SK-N-SH treated with all-trans-retinoic acid at 6 μM for 48 hours (cell line): ENCODE measurements around the gene ABCG5.

Experiments used
- ATAC-seq: fragments of 200-7000 bp; cut with Tn5 transposase; 3 replicates; pipeline ENCODE4 v1.9.1; 2020; ENCODE audit warnings: mild to moderate bottlenecking, moderate library complexity
- ARNTL ChIP-seq: fragments of 450-650 bp; formaldehyde crosslinking; IDR thresholded peaks from 2 replicates; pipeline ENCODE4 v1.5.0; 2020; ENCODE audit warnings: low read depth, mild to moderate bottlenecking, moderate library complexity, borderline replicate concordance
- BACH2 ChIP-seq: fragments of 250-450 bp; sonication (Bioruptor Pico); IDR thresholded peaks from 2 replicates; pipeline ENCODE4 v1.9.0; 2021; ENCODE audit warnings: mild to moderate bottlenecking, borderline replicate concordance
- CREB5 ChIP-seq: fragments of 250-450 bp; sonication (Bioruptor Pico); IDR thresholded peaks from 2 replicates; pipeline ENCODE4 v1.5.1; 2020; ENCODE audit warnings: low read depth, mild to moderate bottlenecking, moderate library complexity
- ESRRG ChIP-seq: fragments of 250-450 bp; sonication (Bioruptor Pico); IDR thresholded peaks from 2 replicates; pipeline ENCODE4 v1.6.1; 2021; ENCODE audit warnings: mild to moderate bottlenecking
- GLIS3 ChIP-seq: fragments of 250-450 bp; sonication (Bioruptor Pico); IDR thresholded peaks from 2 replicates; pipeline ENCODE4 v1.5.0; 2020; ENCODE audit warnings: mild to moderate bottlenecking, moderate library complexity
- ISL1 ChIP-seq: fragments of 250-450 bp; sonication (Bioruptor Pico); IDR thresholded peaks from 2 replicates; pipeline ENCODE4 v2.1.2; 2022; ENCODE audit warnings: mild to moderate bottlenecking, moderate library complexity
- PPARA ChIP-seq: fragments of 250-450 bp; sonication (Bioruptor Pico); IDR thresholded peaks from 2 replicates; pipeline ENCODE4 v1.5.0; 2020; ENCODE audit warnings: mild to moderate bottlenecking, borderline replicate concordance
- RARB ChIP-seq: fragments of 250-450 bp; sonication (Bioruptor Pico); IDR thresholded peaks from 2 replicates; pipeline ENCODE4 v1.8.0; 2021; ENCODE audit warnings: mild to moderate bottlenecking, moderate library complexity
- SNAI2 ChIP-seq: fragments of 250-450 bp; sonication (Bioruptor Pico); IDR thresholded peaks from 2 replicates; pipeline ENCODE4 v1.5.0; 2020; ENCODE audit warnings: mild to moderate bottlenecking, moderate library complexity
- TCF4 ChIP-seq: fragments of 250-450 bp; sonication (Bioruptor Pico); IDR thresholded peaks from 2 replicates; pipeline ENCODE4 v1.8.0; 2021; ENCODE audit warnings: mild to moderate bottlenecking, moderate library complexity, borderline replicate concordance
- TOX ChIP-seq: fragments of 250-450 bp; sonication (Bioruptor Pico); IDR thresholded peaks from 2 replicates; pipeline ENCODE4 v1.8.0; 2021; ENCODE audit warnings: mild to moderate bottlenecking, moderate library complexity, borderline replicate concordance
- ZC3H10 ChIP-seq: fragments of 250-450 bp; sonication (Bioruptor Pico); IDR thresholded peaks from 2 replicates; pipeline ENCODE4 v1.5.1; 2021; ENCODE audit warnings: mild to moderate bottlenecking, moderate library complexity
- ZFP30 ChIP-seq: fragments of 450-650 bp; formaldehyde crosslinking; IDR thresholded peaks from 2 replicates; pipeline ENCODE4 v1.5.0; 2022; ENCODE audit warnings: mild to moderate bottlenecking, moderate library complexity
- ZNF565 ChIP-seq: fragments of 450-650 bp; formaldehyde crosslinking; conservative IDR thresholded peaks from 2 replicates; pipeline ENCODE4 v1.5.0; 2020; ENCODE audit warnings: low read depth, mild to moderate bottlenecking, moderate library complexity
- ZNF70 ChIP-seq: fragments of 450-650 bp; formaldehyde crosslinking; IDR thresholded peaks from 2 replicates; pipeline ENCODE4 v1.5.0; 2020; ENCODE audit warnings: mild to moderate bottlenecking, moderate library complexity
- ZNF8 ChIP-seq: fragments of 450-650 bp; formaldehyde crosslinking; IDR thresholded peaks from 2 replicates; pipeline ENCODE4 v1.5.0; 2020; ENCODE audit warnings: mild to moderate bottlenecking, moderate library complexity
- TF ChIP-seq, protein P1 (sequence below): fragments of 250-450 bp; sonication (Bioruptor Pico); IDR thresholded peaks from 2 replicates; pipeline ENCODE4 v1.8.0; 2021; ENCODE audit warnings: low read depth, mild to moderate bottlenecking, moderate library complexity, borderline replicate concordance
- TF ChIP-seq, protein P2 (sequence below): fragments of 250-450 bp; sonication (Bioruptor Pico); IDR thresholded peaks from 2 replicates; pipeline ENCODE4 v1.5.1; 2021; ENCODE audit warnings: mild to moderate bottlenecking, moderate library complexity
- TF ChIP-seq, protein P3 (sequence below): fragments of 250-450 bp; sonication (Bioruptor Pico); IDR thresholded peaks from 2 replicates; pipeline ENCODE4 v1.5.0; 2020; ENCODE audit warnings: mild to moderate bottlenecking, moderate library complexity

Gene ABCG5

DNA sequence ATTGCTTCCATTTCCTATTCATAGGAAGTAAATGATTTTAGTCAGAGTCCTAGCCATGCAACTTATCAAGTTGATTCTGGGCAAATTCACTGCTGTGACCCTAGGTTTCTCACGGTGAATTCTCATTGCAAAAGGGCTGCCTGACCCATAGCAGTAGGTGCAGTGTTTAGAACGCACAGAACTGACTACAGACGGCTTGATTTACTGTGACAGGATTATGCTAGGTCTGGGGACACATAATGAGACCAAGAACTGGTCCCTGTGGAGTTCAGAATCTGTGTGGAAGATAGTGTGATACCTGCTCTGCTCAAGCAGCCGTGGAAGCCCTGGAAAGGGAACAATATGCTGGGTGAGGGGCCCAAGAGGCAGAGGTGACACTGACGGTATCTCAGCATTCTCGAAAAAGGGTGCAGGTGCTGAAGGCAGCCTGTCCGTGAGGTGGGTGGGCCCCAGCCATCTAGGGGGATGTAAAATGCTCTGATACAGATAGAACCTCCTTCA, 46.5 kb upstream of the ABCG5 start:
- ATAC-seq, result no peak
- TF ChIP-seq ZNF70 (CRISPR knock-in tag), result no peak
- no peak for TF ChIP-seq ZC3H10 (CRISPR knock-in tag)
- no peak for TF ChIP-seq RARB
- no peak for TF ChIP-seq GLIS3 (CRISPR knock-in tag)
- no peak for TF ChIP-seq TOX
- TF ChIP-seq ZNF565 (CRISPR knock-in tag), result no peak
- no peak for TF ChIP-seq TCF4 (CRISPR knock-in tag)
- no peak for TF ChIP-seq ZNF8 (CRISPR knock-in tag)
- no peak for TF ChIP-seq CREB5 (CRISPR knock-in tag)
- TF ChIP-seq, protein P1, sequence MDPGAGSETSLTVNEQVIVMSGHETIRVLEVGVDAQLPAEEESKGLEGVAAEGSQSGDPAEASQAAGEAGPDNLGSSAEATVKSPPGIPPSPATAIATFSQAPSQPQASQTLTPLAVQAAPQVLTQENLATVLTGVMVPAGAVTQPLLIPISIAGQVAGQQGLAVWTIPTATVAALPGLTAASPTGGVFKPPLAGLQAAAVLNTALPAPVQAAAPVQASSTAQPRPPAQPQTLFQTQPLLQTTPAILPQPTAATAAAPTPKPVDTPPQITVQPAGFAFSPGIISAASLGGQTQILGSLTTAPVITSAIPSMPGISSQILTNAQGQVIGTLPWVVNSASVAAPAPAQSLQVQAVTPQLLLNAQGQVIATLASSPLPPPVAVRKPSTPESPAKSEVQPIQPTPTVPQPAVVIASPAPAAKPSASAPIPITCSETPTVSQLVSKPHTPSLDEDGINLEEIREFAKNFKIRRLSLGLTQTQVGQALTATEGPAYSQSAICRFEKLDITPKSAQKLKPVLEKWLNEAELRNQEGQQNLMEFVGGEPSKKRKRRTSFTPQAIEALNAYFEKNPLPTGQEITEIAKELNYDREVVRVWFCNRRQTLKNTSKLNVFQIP (CRISPR knock-in tag), result no peak
- no peak for TF ChIP-seq PPARA (CRISPR knock-in tag)
- TF ChIP-seq ISL1 (CRISPR knock-in tag), result no peak
- TF ChIP-seq ESRRG (CRISPR knock-in tag), result no peak
- TF ChIP-seq, protein P2, sequence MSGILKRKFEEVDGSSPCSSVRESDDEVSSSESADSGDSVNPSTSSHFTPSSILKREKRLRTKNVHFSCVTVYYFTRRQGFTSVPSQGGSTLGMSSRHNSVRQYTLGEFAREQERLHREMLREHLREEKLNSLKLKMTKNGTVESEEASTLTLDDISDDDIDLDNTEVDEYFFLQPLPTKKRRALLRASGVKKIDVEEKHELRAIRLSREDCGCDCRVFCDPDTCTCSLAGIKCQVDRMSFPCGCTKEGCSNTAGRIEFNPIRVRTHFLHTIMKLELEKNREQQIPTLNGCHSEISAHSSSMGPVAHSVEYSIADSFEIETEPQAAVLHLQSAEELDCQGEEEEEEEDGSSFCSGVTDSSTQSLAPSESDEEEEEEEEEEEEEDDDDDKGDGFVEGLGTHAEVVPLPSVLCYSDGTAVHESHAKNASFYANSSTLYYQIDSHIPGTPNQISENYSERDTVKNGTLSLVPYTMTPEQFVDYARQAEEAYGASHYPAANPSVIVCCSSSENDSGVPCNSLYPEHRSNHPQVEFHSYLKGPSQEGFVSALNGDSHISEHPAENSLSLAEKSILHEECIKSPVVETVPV, result no peak
- TF ChIP-seq SNAI2 (CRISPR knock-in tag), result no peak

GRCh38 chr2:43884689-43885088, 46.0 kb upstream of the ABCG5 start:
- ATAC-seq, result no peak
- TF ChIP-seq, protein P3, sequence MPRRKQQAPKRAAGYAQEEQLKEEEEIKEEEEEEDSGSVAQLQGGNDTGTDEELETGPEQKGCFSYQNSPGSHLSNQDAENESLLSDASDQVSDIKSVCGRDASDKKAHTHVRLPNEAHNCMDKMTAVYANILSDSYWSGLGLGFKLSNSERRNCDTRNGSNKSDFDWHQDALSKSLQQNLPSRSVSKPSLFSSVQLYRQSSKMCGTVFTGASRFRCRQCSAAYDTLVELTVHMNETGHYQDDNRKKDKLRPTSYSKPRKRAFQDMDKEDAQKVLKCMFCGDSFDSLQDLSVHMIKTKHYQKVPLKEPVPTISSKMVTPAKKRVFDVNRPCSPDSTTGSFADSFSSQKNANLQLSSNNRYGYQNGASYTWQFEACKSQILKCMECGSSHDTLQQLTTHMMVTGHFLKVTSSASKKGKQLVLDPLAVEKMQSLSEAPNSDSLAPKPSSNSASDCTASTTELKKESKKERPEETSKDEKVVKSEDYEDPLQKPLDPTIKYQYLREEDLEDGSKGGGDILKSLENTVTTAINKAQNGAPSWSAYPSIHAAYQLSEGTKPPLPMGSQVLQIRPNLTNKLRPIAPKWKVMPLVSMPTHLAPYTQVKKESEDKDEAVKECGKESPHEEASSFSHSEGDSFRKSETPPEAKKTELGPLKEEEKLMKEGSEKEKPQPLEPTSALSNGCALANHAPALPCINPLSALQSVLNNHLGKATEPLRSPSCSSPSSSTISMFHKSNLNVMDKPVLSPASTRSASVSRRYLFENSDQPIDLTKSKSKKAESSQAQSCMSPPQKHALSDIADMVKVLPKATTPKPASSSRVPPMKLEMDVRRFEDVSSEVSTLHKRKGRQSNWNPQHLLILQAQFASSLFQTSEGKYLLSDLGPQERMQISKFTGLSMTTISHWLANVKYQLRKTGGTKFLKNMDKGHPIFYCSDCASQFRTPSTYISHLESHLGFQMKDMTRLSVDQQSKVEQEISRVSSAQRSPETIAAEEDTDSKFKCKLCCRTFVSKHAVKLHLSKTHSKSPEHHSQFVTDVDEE (CRISPR knock-in tag), result no peak
- TF ChIP-seq ZNF70 (CRISPR knock-in tag) (no peak), CREB5 (CRISPR knock-in tag) (no peak), TOX (no peak), ARNTL (no peak), BACH2 (CRISPR knock-in tag) (no peak), PPARA (CRISPR knock-in tag) (no peak), RARB (no peak), ZC3H10 (CRISPR knock-in tag) (no peak), SNAI2 (CRISPR knock-in tag) (no peak), ZNF8 (CRISPR knock-in tag) (no peak), TCF4 (CRISPR knock-in tag) (no peak), GLIS3 (CRISPR knock-in tag) (no peak), ZFP30 (CRISPR knock-in tag) (no peak), ZNF565 (CRISPR knock-in tag) (no peak), ISL1 (CRISPR knock-in tag) (no peak)
- TF ChIP-seq, protein P2, result no peak
- TF ChIP-seq, protein P1 (CRISPR knock-in tag), result no peak
